Neutrophil (primary cell): ENCODE results near the gene ACHE.
"Not testable (repeated sequence)": the region's sequence is repeated elsewhere in the genome, so short reads cannot be mapped to it uniquely, and the experiment has no call there.

Experiments
- H3K27ac ChIP-seq: fragments of 200-600 bp; sonication (generic); 2 replicates; pipeline ENCODE4 v1.5.1; 2016; ENCODE audit warnings: mild to moderate bottlenecking, moderate library complexity
- H3K27me3 ChIP-seq: fragments of 200-600 bp; sonication (generic); 2 replicates; pipeline ENCODE4 v1.6.0; 2016; ENCODE audit warnings: mild to moderate bottlenecking
- H3K36me3 ChIP-seq: fragments of 200-600 bp; sonication (generic); 2 replicates; pipeline ENCODE4 v1.5.1; 2017
- H3K4me1 ChIP-seq, 2 experiments: fragments of 200-600 bp in 1 of 2; sonication (generic) in 1 of 2; 1 replicate in 1 of 2; 2 replicates in 1 of 2; pipeline versions ENCODE4 v1.5.1 to v1.6.1; 2013 to 2016; ENCODE audit warnings: low read depth in 1 of 2, low read length in 1 of 2, mild to moderate bottlenecking in 1 of 2, moderate library complexity in 1 of 2; ENCODE audit not compliant: control insufficient read depth in 1 of 2, insufficient read depth in 1 of 2
- H3K4me3 ChIP-seq, 2 experiments: fragments of 200-600 bp in 1 of 2; sonication (generic) in 1 of 2; 1 replicate in 1 of 2; 2 replicates in 1 of 2; pipeline ENCODE4 v1.5.1; 2013 to 2016; ENCODE audit warnings: low read depth in 1 of 2, low read length in 1 of 2, mild to moderate bottlenecking in 1 of 2, moderate library complexity in 1 of 2
- H3K9me3 ChIP-seq: fragments of 200-600 bp; sonication (generic); 2 replicates; pipeline ENCODE4 v1.5.1; 2016
- CTCF ChIP-seq: fragments of 200-600 bp; sonication (generic); IDR thresholded peaks from 2 replicates; pipeline ENCODE4 v1.5.1; 2016; ENCODE audit warnings: antibody characterized with exemption

Gene ACHE

GRCh38 chr7:100929808-100930174, 34.1 kb upstream of the ACHE start:
- TF ChIP-seq CTCF = no peak
- Histone ChIP-seq H3K27me3 (peaks cover 31% of the 10 kb centered on the region), H3K36me3 (no peaks in the 10 kb centered on the region), H3K4me1 (no peaks in the 10 kb centered on the region), H3K4me3 (no peak overlapping the region), H3K27ac (no peak overlapping the region), H3K9me3 (no peaks in the 10 kb centered on the region)

- H3K4me3 ChIP-seq, H3K36me3 ChIP-seq, H3K4me1 ChIP-seq, H3K9me3 ChIP-seq, H3K27ac ChIP-seq: not testable (repeated sequence)
- H3K27me3 ChIP-seq = peaks cover 40% of the 10 kb centered on the region
These were observed 27.9 kb upstream of the ACHE start for GRCh38 chr7:100923616-100924015.

- H3K4me3 ChIP-seq = no peak overlapping the region
- TF ChIP-seq CTCF = no peak
- no peak overlapping the region for H3K27ac ChIP-seq
- no peaks in the 10 kb centered on the region for H3K4me1 ChIP-seq
- no peaks in the 10 kb centered on the region for H3K9me3 ChIP-seq
- H3K27me3 ChIP-seq = peaks cover 53% of the 10 kb centered on the region
- no peaks in the 10 kb centered on the region for H3K36me3 ChIP-seq
These were observed 25.4 kb upstream of the ACHE start for GRCh38 chr7:100921039-100921438.

GRCh38 chr7:100919779-100920437, 24.2 kb upstream of the ACHE start:
- peaks cover 53% of the 10 kb centered on the region for H3K27me3 ChIP-seq
- H3K4me3 ChIP-seq, H3K36me3 ChIP-seq, H3K4me1 ChIP-seq, H3K27ac ChIP-seq, H3K9me3 ChIP-seq: not testable (repeated sequence)

GRCh38 chr7:100919335-100919734, 23.6 kb upstream of the ACHE start:
- H3K4me3 ChIP-seq, H3K27ac ChIP-seq, H3K9me3 ChIP-seq, H3K4me1 ChIP-seq, H3K36me3 ChIP-seq: not testable (repeated sequence)
- H3K27me3 ChIP-seq = peaks cover 53% of the 10 kb centered on the region

- no peaks in the 10 kb centered on the region for H3K36me3 ChIP-seq
- H3K27ac ChIP-seq = no peak overlapping the region
- H3K4me1 ChIP-seq = peaks cover 5 to 12% of the 10 kb centered on the region in 2 experiments
- no peak overlapping the region for H3K4me3 ChIP-seq
- H3K9me3 ChIP-seq = no peaks in the 10 kb centered on the region
- TF ChIP-seq CTCF = no peak
- peaks cover 19% of the 10 kb centered on the region for H3K27me3 ChIP-seq
These were observed 19.3 kb upstream of the ACHE start for GRCh38 chr7:100914879-100915447.

GRCh38 chr7:100914208-100914878, 18.7 kb upstream of the ACHE start:
- no peak overlapping the region for H3K27ac ChIP-seq
- no peaks in the 10 kb centered on the region for H3K9me3 ChIP-seq
- no peaks in the 10 kb centered on the region for H3K36me3 ChIP-seq

More at GRCh38 chr7:100914208-100914878, 18.7 kb upstream of the ACHE start:
- H3K27me3 ChIP-seq = peaks cover 19% of the 10 kb centered on the region
- H3K4me3 ChIP-seq = no peak overlapping the region
- peaks cover 6 to 13% of the 10 kb centered on the region in 2 experiments for H3K4me1 ChIP-seq
- TF ChIP-seq CTCF = no peak
